Measurements from ENCODE around the gene SLC25A43. TPM values are rescaled to one million over a fixed set of nuclear protein-coding genes. Genes with fewer than 3 reads are reported as not detected.

SLC25A43 gene
- total RNA-seq, 2 experiments from 2014 or later, result 13.7 to 15.6 TPM

GRCh38 chrX:119467842-119468550 lies 68.9 kb downstream of the SLC25A43 start, which contains the start of gene SLC25A5:
Gene SLC25A5, plus strand, starts transcription at chrX:119468444. Its CDS starts 72 bp downstream, at chrX:119468516.
- H2AFZ ChIP-seq (ENCODE audit: low read length), result peak within 1 kb of the TSS; percentile 96

DNA sequence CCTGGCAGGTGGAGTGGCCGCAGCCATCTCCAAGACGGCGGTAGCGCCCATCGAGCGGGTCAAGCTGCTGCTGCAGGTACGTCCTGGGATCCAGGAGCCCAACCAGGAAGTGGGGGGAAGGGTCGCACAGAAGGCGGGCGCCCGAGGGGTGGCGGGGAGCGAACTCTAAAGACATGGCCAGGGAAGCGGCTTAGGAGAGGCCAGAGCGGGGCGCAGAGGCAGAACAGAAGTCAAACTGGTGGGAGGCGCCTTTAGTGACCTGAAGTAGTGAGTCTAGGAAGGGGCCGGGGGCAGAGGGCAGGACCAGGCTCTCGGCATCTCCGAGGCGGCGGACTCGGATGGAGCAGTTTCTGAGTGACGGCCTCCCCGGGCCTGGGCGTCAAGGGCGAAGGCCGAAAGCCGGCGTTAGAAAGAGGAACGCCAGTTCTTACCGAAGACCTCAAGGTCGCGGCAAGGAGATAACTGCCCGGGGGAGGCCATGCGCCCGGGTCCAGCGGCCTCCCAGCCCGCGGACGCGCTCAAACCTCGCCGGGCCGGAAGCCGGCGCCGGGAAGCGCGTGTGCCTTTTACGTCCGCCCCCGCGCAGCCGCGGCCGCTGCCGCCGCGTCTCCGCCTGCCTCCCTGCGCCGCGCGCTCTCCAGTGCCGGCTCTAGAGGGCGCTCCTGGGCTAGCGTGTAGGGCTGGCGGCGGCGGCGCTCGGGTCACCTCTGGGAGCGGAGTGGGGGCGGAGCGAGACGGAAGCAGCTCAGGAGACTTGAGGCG lies 69.6 kb downstream of the SLC25A43 start:
- TF ChIP-seq EZH2phosphoT487 (IDR thresholded peaks at IDR 0.05; ENCODE audit: borderline replicate concordance, low read depth, low read length) (no peak), CTCF (conservative IDR thresholded peaks at IDR 0.05; ENCODE audit: low read length) (peak; percentile 73)
- peaks cover 21% of the 10 kb centered on the region for H3K4me1 ChIP-seq (ENCODE audit: insufficient read depth, low read length, poor library complexity, severe bottlenecking)
- DNase-seq (ENCODE audit: low spot score), result peak; percentile 87
- BruUV-seq (replicated peaks), result no TSS peak
- no peaks in the 10 kb centered on the region for H3K9me3 ChIP-seq (ENCODE audit: low read length)
- peaks cover 10% of the 10 kb centered on the region for H3K79me2 ChIP-seq (ENCODE audit: insufficient read depth, low read depth, low read length)
- peaks cover 37% of the 10 kb centered on the region for H3K36me3 ChIP-seq (ENCODE audit: insufficient read depth, low read length)
- peaks cover 16% of the 10 kb centered on the region for H4K20me1 ChIP-seq (ENCODE audit: insufficient read depth, low read length)
- no peaks in the 10 kb centered on the region for H3K9me2 ChIP-seq (ENCODE audit: insufficient read depth, low read length)
- CTCF ChIA-PET (ENCODE audit: unreplicated experiment), result interaction anchor here (0.6 kb wide), 1 partner anchor 260 kb away, joined by 3 read pairs; no protein-coding TSS in a partner anchor
- H2AFZ ChIP-seq (ENCODE audit: low read length), result no peak overlapping the region
- H3K27ac ChIP-seq (ENCODE audit: low read depth, low read length, poor library complexity, severe bottlenecking), result peak overlapping the region; percentile 85
- H3K4me3 ChIP-seq (ENCODE audit: low read depth, low read length, poor library complexity, severe bottlenecking), result peak overlapping the region; percentile 99
- POLR2A ChIA-PET, result interaction anchor here (0.7 kb wide), 2 partner anchors 12 to 224 kb away, joined by 3 read pairs; no protein-coding TSS in a partner anchor
- intact Hi-C loops (cut with micrococcal nuclease; ENCODE audit: unreplicated experiment), result loop anchor here (2.0 kb wide), 3 partner anchors 44 to 106 kb away; partner anchors contain the start of genes SLC25A43 and UBE2A
- H3K4me2 ChIP-seq (ENCODE audit: low read length), result peak overlapping the region; percentile 81

More at GRCh38 chrX:119467842-119468550, 68.9 kb downstream of the SLC25A43 start, which contains the start of gene SLC25A5:
- H3K9me2 ChIP-seq (ENCODE audit: insufficient read depth, low read length), result no peaks in the 10 kb centered on the region
- H3K4me2 ChIP-seq (ENCODE audit: low read length), result peak within 1 kb of the TSS; percentile 93
- H3K36me3 ChIP-seq (ENCODE audit: insufficient read depth, low read length), result peaks cover 35% of the 10 kb centered on the region
- peak within 1 kb of the TSS; percentile 85 for H3K27ac ChIP-seq (ENCODE audit: low read depth, low read length, poor library complexity, severe bottlenecking)
- H3K79me2 ChIP-seq (ENCODE audit: insufficient read depth, low read depth, low read length), result peaks cover 10% of the 10 kb centered on the region
- intact Hi-C loops (cut with micrococcal nuclease; ENCODE audit: unreplicated experiment), result loop anchor here (2.0 kb wide), 3 partner anchors 45 to 107 kb away; partner anchors contain the start of genes SLC25A43 and UBE2A
- ChIA-PET POLR2A (interaction anchor here (0.5 to 0.7 kb wide), 3 partner anchors 11 to 1280 kb away, joined by 3 to 4 read pairs (median 3); no protein-coding TSS in a partner anchor), CTCF (ENCODE audit: unreplicated experiment) (no interaction called here)
- BruUV-seq (replicated peaks), result no TSS peak
- peaks cover 21% of the 10 kb centered on the region for H3K4me1 ChIP-seq (ENCODE audit: insufficient read depth, low read length, poor library complexity, severe bottlenecking)
- no peaks in the 10 kb centered on the region for H3K9me3 ChIP-seq (ENCODE audit: low read length)
- H3K4me3 ChIP-seq (ENCODE audit: low read depth, low read length, poor library complexity, severe bottlenecking), result peak within 1 kb of the TSS; percentile 99
- TF ChIP-seq CTCF (conservative IDR thresholded peaks at IDR 0.05; ENCODE audit: low read length), result no peak
- no peak for TF ChIP-seq EZH2phosphoT487 (IDR thresholded peaks at IDR 0.05; ENCODE audit: borderline replicate concordance, low read depth, low read length)
- H4K20me1 ChIP-seq (ENCODE audit: insufficient read depth, low read length), result peaks cover 16% of the 10 kb centered on the region
- peak; percentile 89 for DNase-seq (ENCODE audit: low spot score)

Measured in OCI-LY7 (cell line).